ENCODE data around the gene CAPZB. TPM values are rescaled to one million over a fixed set of nuclear protein-coding genes. Genes with fewer than 3 reads are reported as not detected.

Gene CAPZB
- total RNA-seq, 1 donor from 2014 or later: 334 TPM

DNA sequence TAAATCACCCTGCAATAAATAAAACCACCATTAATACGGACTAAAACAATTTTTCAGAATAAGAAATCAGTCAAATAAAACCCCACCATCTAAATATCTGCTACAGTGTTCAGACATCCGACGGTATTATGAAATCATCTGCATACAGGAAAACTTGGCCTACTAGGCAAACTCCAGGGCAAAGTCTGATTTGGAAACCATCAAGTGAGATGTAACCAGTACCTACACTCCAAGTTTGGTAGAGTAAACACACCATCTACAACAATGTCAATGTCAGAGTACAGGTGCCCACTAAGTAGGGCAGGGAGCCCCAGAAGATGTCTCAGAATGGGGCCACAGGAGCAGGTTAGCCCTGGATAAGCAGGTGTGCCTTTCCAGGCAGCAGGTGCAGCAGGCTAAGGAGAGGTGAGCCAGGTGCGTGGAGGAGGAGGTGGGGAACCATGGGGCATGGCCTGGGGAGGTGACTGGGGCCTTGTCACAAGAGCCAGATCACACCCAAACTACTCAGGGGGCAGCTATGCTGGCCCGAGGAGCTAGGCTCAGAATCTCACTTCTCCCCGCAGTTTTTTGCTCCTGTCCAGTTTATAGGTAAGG lies 59.6 kb downstream of the CAPZB start:
- Mint-ChIP-seq H3K4me3 (no peak overlapping the region), H3K27me3 (no peaks in the 10 kb centered on the region)
- CTCF ChIA-PET: no interaction called here

DNA sequence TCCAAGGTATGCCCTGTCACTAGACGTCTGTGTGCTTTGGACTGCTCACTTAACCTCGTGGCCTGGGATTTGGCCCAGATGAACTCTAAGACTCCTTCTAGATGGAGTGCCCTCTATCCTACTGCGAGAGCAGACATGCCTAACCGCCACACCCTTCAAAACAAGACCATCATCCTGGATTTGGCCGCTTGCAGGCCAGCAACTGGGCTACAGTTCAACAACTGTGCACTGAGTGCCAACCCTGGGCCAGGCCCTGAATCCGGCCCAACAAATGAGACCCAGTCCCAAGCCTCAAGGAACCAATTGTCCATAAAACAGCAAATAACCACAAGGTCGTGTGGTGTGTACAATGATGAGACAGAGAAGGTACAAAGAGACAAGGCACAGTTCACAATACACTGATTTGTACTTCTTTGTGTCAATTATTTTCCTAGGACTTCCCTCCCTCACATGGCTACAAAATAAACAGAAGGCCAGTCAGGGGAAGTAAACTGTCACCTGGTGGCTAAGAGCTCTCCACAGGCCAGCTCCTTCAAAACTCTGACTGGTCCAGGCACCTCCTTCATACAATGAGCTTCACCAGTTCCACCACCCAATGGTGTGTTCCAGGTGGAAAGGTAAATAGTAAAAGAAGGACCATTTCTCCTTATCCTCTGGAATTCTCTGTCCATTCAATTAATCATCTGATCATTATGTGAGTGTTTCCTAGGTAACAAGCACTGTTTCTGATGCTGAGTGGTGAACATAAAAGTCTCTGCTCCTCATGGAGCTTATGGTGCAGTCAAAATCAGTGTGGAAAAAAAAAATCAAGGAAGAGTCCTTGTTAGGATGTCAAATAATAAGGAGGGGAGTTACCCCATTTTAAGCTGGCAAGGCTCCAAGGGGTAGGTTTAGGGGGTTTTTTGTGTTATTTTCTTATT lies 60.4 kb downstream of the CAPZB start:
- POLR2A ChIA-PET: no interaction called here
- Mint-ChIP-seq H3K4me1 (peaks cover 64% of the 10 kb centered on the region), H3K4me3 (no peak overlapping the region), H3K36me3 (ENCODE audit: low read depth) (peaks cover 27% of the 10 kb centered on the region), H3K27ac (peak overlapping the region; percentile 18), H3K9me3 (no peaks in the 10 kb centered on the region), H3K27me3 (no peaks in the 10 kb centered on the region)
- intact Hi-C loops (cut with micrococcal nuclease): no loop called here
- DNase-seq (no peak), ATAC-seq (ENCODE audit: low read depth) (no peak)
- TF ChIP-seq, protein P1, sequence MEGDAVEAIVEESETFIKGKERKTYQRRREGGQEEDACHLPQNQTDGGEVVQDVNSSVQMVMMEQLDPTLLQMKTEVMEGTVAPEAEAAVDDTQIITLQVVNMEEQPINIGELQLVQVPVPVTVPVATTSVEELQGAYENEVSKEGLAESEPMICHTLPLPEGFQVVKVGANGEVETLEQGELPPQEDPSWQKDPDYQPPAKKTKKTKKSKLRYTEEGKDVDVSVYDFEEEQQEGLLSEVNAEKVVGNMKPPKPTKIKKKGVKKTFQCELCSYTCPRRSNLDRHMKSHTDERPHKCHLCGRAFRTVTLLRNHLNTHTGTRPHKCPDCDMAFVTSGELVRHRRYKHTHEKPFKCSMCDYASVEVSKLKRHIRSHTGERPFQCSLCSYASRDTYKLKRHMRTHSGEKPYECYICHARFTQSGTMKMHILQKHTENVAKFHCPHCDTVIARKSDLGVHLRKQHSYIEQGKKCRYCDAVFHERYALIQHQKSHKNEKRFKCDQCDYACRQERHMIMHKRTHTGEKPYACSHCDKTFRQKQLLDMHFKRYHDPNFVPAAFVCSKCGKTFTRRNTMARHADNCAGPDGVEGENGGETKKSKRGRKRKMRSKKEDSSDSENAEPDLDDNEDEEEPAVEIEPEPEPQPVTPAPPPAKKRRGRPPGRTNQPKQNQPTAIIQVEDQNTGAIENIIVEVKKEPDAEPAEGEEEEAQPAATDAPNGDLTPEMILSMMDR (IDR thresholded peaks at IDR 0.05): no peak
- CTCF ChIA-PET: no interaction called here

More for the DNA sequence above, 59.6 kb downstream of the CAPZB start:
- no peak for DNase-seq
- Mint-ChIP-seq H3K4me1 (peaks cover 73% of the 10 kb centered on the region), H3K9me3 (no peaks in the 10 kb centered on the region), H3K27ac (no peak overlapping the region), H3K36me3 (ENCODE audit: low read depth) (peaks cover 27% of the 10 kb centered on the region)
- no peak for ATAC-seq (ENCODE audit: low read depth)
- POLR2A ChIA-PET: no interaction called here
- intact Hi-C loops (cut with micrococcal nuclease): no loop called here
- TF ChIP-seq, protein P1 (IDR thresholded peaks at IDR 0.05): no peak

DNA sequence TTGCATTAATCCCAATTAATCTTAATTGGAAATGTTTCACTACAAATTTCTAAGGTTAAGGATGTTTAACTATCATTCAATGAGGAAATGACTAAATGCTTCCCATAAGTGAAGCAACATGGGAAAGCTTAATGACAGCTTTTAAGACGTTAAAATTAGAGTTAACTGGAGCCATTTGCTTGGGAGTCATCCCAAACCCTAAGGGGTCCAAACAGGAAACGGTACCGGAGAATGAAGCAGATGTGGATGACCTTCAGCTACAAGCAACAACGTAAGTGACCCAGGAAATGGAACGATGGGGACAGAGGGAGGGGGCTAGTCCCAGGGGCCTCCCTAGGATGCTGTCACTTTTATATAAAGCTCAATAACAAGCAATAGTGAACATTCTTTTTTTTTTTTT lies 62.2 kb downstream of the CAPZB start:
- CTCF ChIA-PET: no interaction called here
- ATAC-seq (ENCODE audit: low read depth): no peak

DNA sequence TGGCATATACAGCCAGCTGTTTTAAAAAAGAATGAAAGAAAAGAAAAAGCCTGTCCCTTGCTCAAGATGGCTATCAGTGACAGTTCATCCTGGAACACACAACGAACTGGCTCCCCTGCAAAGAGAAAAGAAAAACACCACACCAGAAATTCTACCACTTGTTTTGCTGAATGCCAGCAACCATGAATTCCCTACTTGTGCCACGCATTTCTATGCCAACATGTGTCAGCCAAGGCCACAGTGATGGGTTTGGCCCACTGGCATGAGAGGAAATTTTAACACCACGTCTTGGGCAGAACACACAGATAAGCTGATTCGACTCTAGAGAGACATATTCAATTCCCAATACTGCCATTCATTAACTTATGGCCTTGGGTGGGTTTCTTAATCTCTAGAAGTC lies 64.0 kb downstream of the CAPZB start:
- POLR2A ChIA-PET: no interaction called here
- Mint-ChIP-seq H3K4me3 (no peak overlapping the region), H3K9me3 (no peaks in the 10 kb centered on the region), H3K36me3 (ENCODE audit: low read depth) (peaks cover 45% of the 10 kb centered on the region), H3K4me1 (peaks cover 54% of the 10 kb centered on the region), H3K27ac (no peak overlapping the region), H3K27me3 (no peaks in the 10 kb centered on the region)
- ATAC-seq (ENCODE audit: low read depth) (no peak), DNase-seq (no peak)
- intact Hi-C loops (cut with micrococcal nuclease): no loop called here
- TF ChIP-seq, protein P1 (IDR thresholded peaks at IDR 0.05): no peak
- CTCF ChIA-PET: no interaction called here

More for the DNA sequence above, 62.2 kb downstream of the CAPZB start:
- no peak for DNase-seq
- H3K9me3 Mint-ChIP-seq: no peaks in the 10 kb centered on the region
- no peaks in the 10 kb centered on the region for H3K27me3 Mint-ChIP-seq
- H3K4me1 Mint-ChIP-seq: peaks cover 55% of the 10 kb centered on the region
- TF ChIP-seq, protein P1 (IDR thresholded peaks at IDR 0.05): no peak
- no peak overlapping the region for H3K27ac Mint-ChIP-seq
- intact Hi-C loops (cut with micrococcal nuclease): no loop called here
- H3K4me3 Mint-ChIP-seq: no peak overlapping the region
- peaks cover 40% of the 10 kb centered on the region for H3K36me3 Mint-ChIP-seq (ENCODE audit: low read depth)
- POLR2A ChIA-PET: interaction anchor here (0.9 to 1.0 kb wide), 2 partner anchors 10 to 63 kb away, joined by 3 to 5 read pairs; no protein-coding TSS in a partner anchor

DNA sequence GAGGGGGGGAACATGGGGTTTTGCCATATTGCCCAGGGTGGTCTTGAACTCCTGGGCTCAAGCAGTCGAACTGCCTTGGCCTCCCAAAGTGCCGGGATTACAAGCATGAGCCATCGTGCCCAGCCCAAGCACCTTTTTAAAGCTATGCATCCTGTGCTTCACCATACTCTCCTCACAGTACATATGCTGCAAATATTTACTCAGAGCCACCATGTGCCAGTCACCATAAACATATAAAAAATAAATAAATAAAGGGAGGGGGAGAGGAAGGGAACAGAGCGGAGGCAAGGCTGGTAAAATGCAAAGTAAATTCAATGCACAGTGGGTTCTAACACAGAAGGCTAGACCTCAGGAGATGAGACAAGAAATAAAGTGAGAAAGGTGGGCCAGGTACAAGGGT lies 64.7 kb downstream of the CAPZB start:
- Mint-ChIP-seq H3K36me3 (ENCODE audit: low read depth) (peaks cover 47% of the 10 kb centered on the region), H3K27ac (no peak overlapping the region), H3K4me3 (no peak overlapping the region), H3K9me3 (no peaks in the 10 kb centered on the region), H3K4me1 (peaks cover 51% of the 10 kb centered on the region), H3K27me3 (no peaks in the 10 kb centered on the region)
- CTCF ChIA-PET: no interaction called here
- TF ChIP-seq, protein P1 (IDR thresholded peaks at IDR 0.05): no peak
- ATAC-seq (ENCODE audit: low read depth) (no peak), DNase-seq (no peak)
- intact Hi-C loops (cut with micrococcal nuclease): no loop called here
- POLR2A ChIA-PET: no interaction called here
